Measurements from ENCODE around the gene SERHL2. TPM values are rescaled to one million over a fixed set of nuclear protein-coding genes. Genes with fewer than 3 reads are reported as not detected.

SERHL2 gene
- total RNA-seq, 1 experiment from 2014 or later, result 1.1 TPM

DNA sequence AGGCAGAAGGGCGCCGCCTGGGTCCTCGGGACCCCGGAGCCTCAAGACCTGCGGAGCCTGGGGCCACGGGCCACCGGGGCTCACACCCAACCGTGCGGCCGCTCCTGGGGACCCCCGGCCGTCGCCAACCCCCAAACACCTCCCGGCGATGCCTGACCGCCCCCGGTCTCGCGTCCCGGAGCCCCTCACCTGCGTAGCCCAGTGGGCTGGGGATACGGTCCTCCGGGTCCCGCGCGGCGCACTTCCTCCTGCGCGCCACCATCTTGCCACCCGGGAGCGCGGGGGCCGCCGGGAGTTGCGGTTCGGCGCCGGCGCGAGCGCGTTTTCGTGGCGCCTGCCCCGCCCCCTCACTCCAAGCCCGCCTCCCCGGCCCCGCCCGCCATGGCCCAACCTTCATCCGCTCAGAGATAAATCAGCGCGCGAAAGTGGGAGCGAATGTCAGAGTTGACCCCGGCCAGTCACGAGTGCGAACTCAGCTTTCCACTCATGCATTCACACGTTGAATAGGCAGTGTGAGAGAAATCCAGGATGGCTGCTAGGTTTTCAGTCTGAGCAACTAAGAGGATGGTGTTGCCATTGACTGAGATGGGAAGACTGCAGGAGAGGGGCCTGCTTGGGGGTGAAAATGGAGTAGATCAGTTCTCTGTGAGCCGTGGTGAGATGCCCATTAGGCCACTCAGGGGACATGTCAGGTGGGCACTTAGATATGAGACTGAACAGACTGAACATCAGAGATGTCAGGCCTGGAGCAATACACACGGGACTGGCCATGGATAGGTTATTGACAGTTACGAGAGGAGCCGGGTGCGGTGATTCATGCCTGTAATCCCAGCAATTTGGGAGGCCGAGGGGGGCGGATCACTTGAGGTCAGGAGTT, 34.0 kb upstream of the SERHL2 start, which contains the start of gene RRP7A (continued):
- TF ChIP-seq ZNF532 (CRISPR knock-in tag; IDR thresholded peaks at IDR 0.05; ENCODE audit: borderline replicate concordance) (no peak), ETV6 (CRISPR knock-in tag; IDR thresholded peaks at IDR 0.05) (peak; percentile 85), GRHL2 (CRISPR knock-in tag; IDR thresholded peaks at IDR 0.05; ENCODE audit: insufficient replicate concordance, severe bottlenecking) (no peak), CREB1 (CRISPR knock-in tag; IDR thresholded peaks at IDR 0.05) (no peak), ATF6 (CRISPR knock-in tag; IDR thresholded peaks at IDR 0.05) (no peak), USF2 (CRISPR knock-in tag; IDR thresholded peaks at IDR 0.05) (no peak; the same call in 1 of the 2 replicates), SMAD3 (CRISPR knock-in tag; IDR thresholded peaks at IDR 0.05; ENCODE audit: borderline replicate concordance) (0 out of 2 replicates have a peak, but pooled peaks have one; percentile 67), SOX15 (CRISPR knock-in tag; IDR thresholded peaks at IDR 0.05) (no peak), ZNF138 (CRISPR knock-in tag; conservative IDR thresholded peaks at IDR 0.05) (no peak), ATF2 (CRISPR knock-in tag; IDR thresholded peaks at IDR 0.05; ENCODE audit: borderline replicate concordance, low read depth) (no peak), NR1H2 (CRISPR knock-in tag; IDR thresholded peaks at IDR 0.05) (no peak), JUN (CRISPR knock-in tag; IDR thresholded peaks at IDR 0.05) (peak; percentile 81; the same call in 1 of the 2 replicates), ZNF317 (CRISPR knock-in tag; IDR thresholded peaks at IDR 0.05; ENCODE audit: borderline replicate concordance, low read depth) (0 out of 2 replicates have a peak, but pooled peaks have one; percentile 32), ELF4 (CRISPR knock-in tag; IDR thresholded peaks at IDR 0.05; ENCODE audit: low read depth) (no peak; the same call in 1 of the 2 replicates), NFE2L1 (CRISPR knock-in tag; IDR thresholded peaks at IDR 0.05) (0 out of 2 replicates have a peak, but pooled peaks have one; percentile 69)
- TF ChIP-seq, protein P1, sequence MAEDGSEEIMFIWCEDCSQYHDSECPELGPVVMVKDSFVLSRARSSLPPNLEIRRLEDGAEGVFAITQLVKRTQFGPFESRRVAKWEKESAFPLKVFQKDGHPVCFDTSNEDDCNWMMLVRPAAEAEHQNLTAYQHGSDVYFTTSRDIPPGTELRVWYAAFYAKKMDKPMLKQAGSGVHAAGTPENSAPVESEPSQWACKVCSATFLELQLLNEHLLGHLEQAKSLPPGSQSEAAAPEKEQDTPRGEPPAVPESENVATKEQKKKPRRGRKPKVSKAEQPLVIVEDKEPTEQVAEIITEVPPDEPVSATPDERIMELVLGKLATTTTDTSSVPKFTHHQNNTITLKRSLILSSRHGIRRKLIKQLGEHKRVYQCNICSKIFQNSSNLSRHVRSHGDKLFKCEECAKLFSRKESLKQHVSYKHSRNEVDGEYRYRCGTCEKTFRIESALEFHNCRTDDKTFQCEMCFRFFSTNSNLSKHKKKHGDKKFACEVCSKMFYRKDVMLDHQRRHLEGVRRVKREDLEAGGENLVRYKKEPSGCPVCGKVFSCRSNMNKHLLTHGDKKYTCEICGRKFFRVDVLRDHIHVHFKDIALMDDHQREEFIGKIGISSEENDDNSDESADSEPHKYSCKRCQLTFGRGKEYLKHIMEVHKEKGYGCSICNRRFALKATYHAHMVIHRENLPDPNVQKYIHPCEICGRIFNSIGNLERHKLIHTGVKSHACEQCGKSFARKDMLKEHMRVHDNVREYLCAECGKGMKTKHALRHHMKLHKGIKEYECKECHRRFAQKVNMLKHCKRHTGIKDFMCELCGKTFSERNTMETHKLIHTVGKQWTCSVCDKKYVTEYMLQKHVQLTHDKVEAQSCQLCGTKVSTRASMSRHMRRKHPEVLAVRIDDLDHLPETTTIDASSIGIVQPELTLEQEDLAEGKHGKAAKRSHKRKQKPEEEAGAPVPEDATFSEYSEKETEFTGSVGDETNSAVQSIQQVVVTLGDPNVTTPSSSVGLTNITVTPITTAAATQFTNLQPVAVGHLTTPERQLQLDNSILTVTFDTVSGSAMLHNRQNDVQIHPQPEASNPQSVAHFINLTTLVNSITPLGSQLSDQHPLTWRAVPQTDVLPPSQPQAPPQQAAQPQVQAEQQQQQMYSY (CRISPR knock-in tag; IDR thresholded peaks at IDR 0.05), result no peak
- TF ChIP-seq, protein P2, sequence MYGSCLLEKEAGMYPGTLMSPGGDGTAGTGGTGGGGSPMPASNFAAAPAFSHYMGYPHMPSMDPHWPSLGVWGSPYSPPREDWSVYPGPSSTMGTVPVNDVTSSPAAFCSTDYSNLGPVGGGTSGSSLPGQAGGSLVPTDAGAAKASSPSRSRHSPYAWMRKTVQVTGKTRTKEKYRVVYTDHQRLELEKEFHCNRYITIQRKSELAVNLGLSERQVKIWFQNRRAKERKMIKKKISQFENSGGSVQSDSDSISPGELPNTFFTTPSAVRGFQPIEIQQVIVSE (CRISPR knock-in tag; IDR thresholded peaks at IDR 0.05; ENCODE audit: borderline replicate concordance), result no peak
- TF ChIP-seq, protein P3, sequence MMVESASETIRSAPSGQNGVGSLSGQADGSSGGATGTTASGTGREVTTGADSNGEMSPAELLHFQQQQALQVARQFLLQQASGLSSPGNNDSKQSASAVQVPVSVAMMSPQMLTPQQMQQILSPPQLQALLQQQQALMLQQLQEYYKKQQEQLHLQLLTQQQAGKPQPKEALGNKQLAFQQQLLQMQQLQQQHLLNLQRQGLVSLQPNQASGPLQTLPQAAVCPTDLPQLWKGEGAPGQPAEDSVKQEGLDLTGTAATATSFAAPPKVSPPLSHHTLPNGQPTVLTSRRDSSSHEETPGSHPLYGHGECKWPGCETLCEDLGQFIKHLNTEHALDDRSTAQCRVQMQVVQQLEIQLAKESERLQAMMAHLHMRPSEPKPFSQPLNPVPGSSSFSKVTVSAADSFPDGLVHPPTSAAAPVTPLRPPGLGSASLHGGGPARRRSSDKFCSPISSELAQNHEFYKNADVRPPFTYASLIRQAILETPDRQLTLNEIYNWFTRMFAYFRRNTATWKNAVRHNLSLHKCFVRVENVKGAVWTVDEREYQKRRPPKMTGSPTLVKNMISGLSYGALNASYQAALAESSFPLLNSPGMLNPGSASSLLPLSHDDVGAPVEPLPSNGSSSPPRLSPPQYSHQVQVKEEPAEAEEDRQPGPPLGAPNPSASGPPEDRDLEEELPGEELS (CRISPR knock-in tag; IDR thresholded peaks at IDR 0.05), result peak; percentile 86; the same call in 1 of the 2 replicates
- TF ChIP-seq, protein P4, sequence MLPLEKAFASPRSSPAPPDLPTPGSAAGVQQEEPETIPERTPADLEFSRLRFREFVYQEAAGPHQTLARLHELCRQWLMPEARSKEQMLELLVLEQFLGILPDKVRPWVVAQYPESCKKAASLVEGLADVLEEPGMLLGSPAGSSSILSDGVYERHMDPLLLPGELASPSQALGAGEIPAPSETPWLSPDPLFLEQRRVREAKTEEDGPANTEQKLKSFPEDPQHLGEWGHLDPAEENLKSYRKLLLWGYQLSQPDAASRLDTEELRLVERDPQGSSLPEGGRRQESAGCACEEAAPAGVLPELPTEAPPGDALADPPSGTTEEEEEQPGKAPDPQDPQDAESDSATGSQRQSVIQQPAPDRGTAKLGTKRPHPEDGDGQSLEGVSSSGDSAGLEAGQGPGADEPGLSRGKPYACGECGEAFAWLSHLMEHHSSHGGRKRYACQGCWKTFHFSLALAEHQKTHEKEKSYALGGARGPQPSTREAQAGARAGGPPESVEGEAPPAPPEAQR (CRISPR knock-in tag; IDR thresholded peaks at IDR 0.05), result no peak
